Sigmoid colon (tissue), 7 donors: ENCODE measurements around the gene CDH23. TPM values are rescaled to one million over a fixed set of nuclear protein-coding genes. Genes with fewer than 3 reads are reported as not detected.

Experiments
- DNase-seq: peaks from one replicate; pipeline ENCODE4 v3.0.0-alpha.2; 2019
- H3K27ac ChIP-seq, 4 donors: fragments of 200-600 bp; sonication (generic); one replicate each; pipeline ENCODE4 v1.5.1; 2016 to 2019; ENCODE audit warnings: mild to moderate bottlenecking in 1 of 4
- H3K27me3 ChIP-seq, 3 donors: fragments of 200-600 bp; sonication (generic); one replicate each; pipeline ENCODE4 v1.5.1; 2019; ENCODE audit warnings: mild to moderate bottlenecking in 1 of 3
- H3K36me3 ChIP-seq, 4 donors: fragments of 200-600 bp; sonication (generic); one replicate each; pipeline ENCODE4 v1.5.1; 2016 to 2019
- H3K4me1 ChIP-seq, 4 donors: fragments of 200-600 bp; sonication (generic); one replicate each; pipeline ENCODE4 v1.5.1; 2017 to 2019
- H3K4me3 ChIP-seq, 4 donors: fragments of 200-600 bp; sonication (generic); one replicate each; pipeline ENCODE4 v1.5.1; 2017 to 2019; ENCODE audit warnings: mild to moderate bottlenecking in 2 of 4, moderate library complexity in 1 of 4
- H3K9me3 ChIP-seq, 4 donors: fragments of 200-600 bp in 3 of 4; sonication (generic) in 3 of 4; one replicate each; pipeline versions ENCODE4 v1.5.1 to v1.6.1; 2013 to 2019
- EP300 ChIP-seq, 4 donors: sonication (generic); formaldehyde crosslinking; IDR thresholded peaks; one replicate each; pipeline ENCODE4 v1.6.1; 2017; ENCODE audit warnings: antibody characterized with exemption in 4 of 4
- POLR2A ChIP-seq, 2 donors: fragments of 450-650 bp; IDR thresholded peaks; one replicate each; pipeline ENCODE4 v1.6.1; 2016; ENCODE audit warnings: antibody characterized with exemption in 2 of 2, mild to moderate bottlenecking in 2 of 2, moderate library complexity in 2 of 2
- POLR2AphosphoS5 ChIP-seq, 4 donors: sonication (generic); formaldehyde crosslinking; IDR thresholded peaks; one replicate each; pipeline ENCODE4 v1.6.1; 2017; ENCODE audit warnings: antibody characterized with exemption in 4 of 4
- WGBS, 2 donors: extraction: QIAGEN DNeasy Blood & Tissue Kit; methylation state at CpG; one replicate each; pipeline ENCODE4 v1.1.7; 2013; 5-methylcytosine and 5-hydroxymethylcytosine counted together
- intact Hi-C: fragments of 100-400 bp; cut with DNase I; formaldehyde crosslinking; loops from one replicate; pipeline ENCODE4 v1.15.1; 2023
- polyA plus RNA-seq, 3 donors: library from polyadenylated mRNA; stranded (reverse); fragments of 200-250 nt; gene quantifications; one replicate each; pipeline ENCODE4 v1.2.3, GENCODE V29; 2013
- total RNA-seq, 4 donors: library from RNA; depleted of rRNA; stranded (reverse); fragments of >200 nt; gene quantifications; one replicate each; pipeline ENCODE4 v1.1.0, GENCODE V29; 2016
- TF ChIP-seq, protein P1 (sequence below), 4 experiments: fragments of 450-650 bp in 3 of 4; fragments of 200-600 bp in 1 of 4; IDR thresholded peaks; one replicate each; pipeline ENCODE4 v1.5.1; 2016 to 2019; ENCODE audit warnings: antibody characterized with exemption in 4 of 4, mild to moderate bottlenecking in 3 of 4, moderate library complexity in 2 of 4
- donor health status: healthy with polysubstance abuse.
- donor health status: Bipolar disorder and iron deficiency.
- donor health status: healthy.

CDH23 gene
- total and polyA plus RNA-seq, 7 donors: 1.5 to 7.2 (median 3.0) TPM

DNA sequence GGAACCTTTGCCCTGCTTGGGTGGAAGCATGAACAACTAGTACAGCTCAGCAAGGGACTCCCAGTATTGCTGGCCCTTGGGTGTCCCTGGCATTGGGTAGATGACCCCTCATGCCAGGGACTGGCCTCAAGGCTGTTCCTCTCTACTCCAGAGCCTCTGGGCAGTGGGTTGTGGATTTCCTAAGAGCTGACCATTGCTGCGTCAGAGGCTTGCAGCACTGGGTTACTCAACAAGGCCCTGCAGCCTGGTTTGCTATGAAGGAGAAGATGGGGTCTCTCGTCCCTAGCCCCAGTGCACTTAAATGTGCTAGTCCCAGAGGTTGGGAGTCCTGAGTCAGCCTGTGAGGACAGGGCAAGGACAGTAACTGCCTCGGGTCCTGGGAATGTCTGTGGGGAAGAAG is 374.1 kb downstream of the CDH23 start:
- H3K36me3 ChIP-seq: no peaks in the 10 kb centered on the region
- peak; percentile 83 for DNase-seq
- intact Hi-C loops: loop anchor here (5.0 to 10.0 kb wide), 2 partner anchors 43 to 176 kb away; no protein-coding TSS in a partner anchor
- peaks cover 0 to 87% (median 77%) of the 10 kb centered on the region in 4 donors for H3K4me1 ChIP-seq
- peak overlapping the region in 2 of 4 donors; percentile 67 to 87 for H3K4me3 ChIP-seq
- WGBS, 2 donors: 80 to 84% methylated on average over 3 of the region's 3 CpGs
- peak overlapping the region; percentile 89 to 98 (median 92) for H3K27ac ChIP-seq
- H3K27me3 ChIP-seq: no peaks in the 10 kb centered on the region
- TF ChIP-seq POLR2AphosphoS5 (IDR thresholded peaks at IDR 0.05): peak in 2 of 4 donors; percentile 50
- TF ChIP-seq, protein P1, sequence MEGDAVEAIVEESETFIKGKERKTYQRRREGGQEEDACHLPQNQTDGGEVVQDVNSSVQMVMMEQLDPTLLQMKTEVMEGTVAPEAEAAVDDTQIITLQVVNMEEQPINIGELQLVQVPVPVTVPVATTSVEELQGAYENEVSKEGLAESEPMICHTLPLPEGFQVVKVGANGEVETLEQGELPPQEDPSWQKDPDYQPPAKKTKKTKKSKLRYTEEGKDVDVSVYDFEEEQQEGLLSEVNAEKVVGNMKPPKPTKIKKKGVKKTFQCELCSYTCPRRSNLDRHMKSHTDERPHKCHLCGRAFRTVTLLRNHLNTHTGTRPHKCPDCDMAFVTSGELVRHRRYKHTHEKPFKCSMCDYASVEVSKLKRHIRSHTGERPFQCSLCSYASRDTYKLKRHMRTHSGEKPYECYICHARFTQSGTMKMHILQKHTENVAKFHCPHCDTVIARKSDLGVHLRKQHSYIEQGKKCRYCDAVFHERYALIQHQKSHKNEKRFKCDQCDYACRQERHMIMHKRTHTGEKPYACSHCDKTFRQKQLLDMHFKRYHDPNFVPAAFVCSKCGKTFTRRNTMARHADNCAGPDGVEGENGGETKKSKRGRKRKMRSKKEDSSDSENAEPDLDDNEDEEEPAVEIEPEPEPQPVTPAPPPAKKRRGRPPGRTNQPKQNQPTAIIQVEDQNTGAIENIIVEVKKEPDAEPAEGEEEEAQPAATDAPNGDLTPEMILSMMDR (IDR thresholded peaks at IDR 0.05): no peak
- H3K9me3 ChIP-seq: no peaks in the 10 kb centered on the region

DNA sequence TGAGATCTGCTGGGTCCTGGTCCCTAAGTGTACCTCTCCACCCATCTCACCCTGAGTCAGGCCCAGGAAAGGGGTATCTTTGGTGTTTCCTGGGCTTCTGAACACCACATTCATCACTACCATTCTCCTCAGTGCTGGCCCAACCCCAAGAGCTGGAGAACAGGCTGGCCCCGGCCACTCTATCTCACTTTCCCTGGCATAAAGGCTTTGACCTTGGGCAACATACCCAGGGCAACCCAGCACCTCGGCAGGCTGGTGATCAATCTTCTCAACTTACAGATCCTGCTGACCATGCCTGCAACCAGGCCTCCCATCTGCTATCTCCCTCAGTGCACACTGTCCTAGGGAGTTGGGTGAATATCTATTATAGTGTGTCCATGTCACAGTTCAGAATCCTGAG is 374.5 kb downstream of the CDH23 start:
- Histone ChIP-seq H3K27ac (peak overlapping the region; percentile 89 to 98 (median 92)), H3K9me3 (no peaks in the 10 kb centered on the region), H3K27me3 (no peaks in the 10 kb centered on the region), H3K36me3 (no peaks in the 10 kb centered on the region), H3K4me3 (peak overlapping the region in 3 of 4 donors; percentile 67 to 87 (median 68)), H3K4me1 (peaks cover 0 to 83% (median 73%) of the 10 kb centered on the region in 4 donors)
- no peak for DNase-seq
- 59 to 62% methylated on average over 2 of the region's 2 CpGs for WGBS, 2 donors
- TF ChIP-seq, protein P1 (IDR thresholded peaks at IDR 0.05): no peak
- no peak for TF ChIP-seq POLR2A (IDR thresholded peaks at IDR 0.05)
- no peak for TF ChIP-seq EP300 (IDR thresholded peaks at IDR 0.05)
- no peak for TF ChIP-seq POLR2AphosphoS5 (IDR thresholded peaks at IDR 0.05)
- intact Hi-C loops: loop anchor here (5.0 to 10.0 kb wide), 2 partner anchors 44 to 176 kb away; no protein-coding TSS in a partner anchor

DNA sequence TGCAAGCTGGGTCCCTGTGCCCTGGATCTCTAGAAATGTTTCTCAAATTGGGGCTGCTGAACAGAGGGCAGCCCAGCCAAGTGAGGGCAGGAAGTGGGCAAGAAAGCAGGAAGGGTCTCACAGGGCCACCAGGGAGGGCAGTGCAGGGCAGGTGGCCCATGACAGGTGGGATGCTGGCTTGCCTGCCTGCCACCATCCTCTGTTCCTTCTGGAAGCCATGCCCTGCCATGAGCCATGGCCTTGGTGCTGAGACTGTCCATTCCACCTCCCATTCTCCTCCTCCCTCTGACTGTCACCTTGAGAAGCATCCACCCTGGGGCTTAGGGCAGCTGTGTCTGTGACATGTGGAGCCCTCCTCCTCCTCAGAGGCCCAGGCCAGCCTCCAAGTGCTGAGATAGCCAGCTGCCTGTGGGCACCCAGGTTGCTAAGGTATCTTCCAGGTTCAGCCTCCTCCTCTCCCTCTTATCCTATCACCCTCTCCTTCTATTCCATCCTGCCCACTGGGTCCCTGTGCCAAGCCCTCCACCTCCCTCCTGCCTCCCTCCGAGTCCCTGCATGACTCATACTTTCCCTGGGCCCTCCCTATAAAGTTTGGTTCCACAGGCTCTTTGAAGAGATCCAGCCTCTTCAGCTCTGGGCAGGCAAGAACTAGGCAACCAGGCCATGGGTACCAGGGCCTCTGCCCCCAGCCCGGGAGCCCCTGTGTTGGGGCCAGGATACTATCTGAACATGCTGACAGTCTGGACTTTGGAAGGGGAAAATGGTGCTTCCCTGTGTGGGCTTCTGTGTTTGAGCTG is 375.3 kb downstream of the CDH23 start:
- no peaks in the 10 kb centered on the region for H3K27me3 ChIP-seq
- DNase-seq: peak; percentile 96
- H3K4me3 ChIP-seq: peak overlapping the region; percentile 67 to 87 (median 70)
- 15 to 16% methylated on average over 2 of the region's 2 CpGs for WGBS, 2 donors
- intact Hi-C loops: loop anchor here (2.0 to 10.0 kb wide), 3 partner anchors 45 to 453 kb away; partner anchors contain the start of gene SLC29A3
- H3K9me3 ChIP-seq: no peaks in the 10 kb centered on the region
- H3K4me1 ChIP-seq: peaks cover 0 to 75% (median 65%) of the 10 kb centered on the region in 4 donors
- no peaks in the 10 kb centered on the region for H3K36me3 ChIP-seq
- peak overlapping the region; percentile 89 to 98 (median 92) for H3K27ac ChIP-seq
- TF ChIP-seq POLR2AphosphoS5 (IDR thresholded peaks at IDR 0.05) (peak; percentile 88 to 91 (median 89)), EP300 (IDR thresholded peaks at IDR 0.05) (peak in 2 of 4 donors; percentile 43 to 46), POLR2A (IDR thresholded peaks at IDR 0.05) (peak; percentile 51 to 53)
- TF ChIP-seq, protein P1 (IDR thresholded peaks at IDR 0.05): no peak

DNA sequence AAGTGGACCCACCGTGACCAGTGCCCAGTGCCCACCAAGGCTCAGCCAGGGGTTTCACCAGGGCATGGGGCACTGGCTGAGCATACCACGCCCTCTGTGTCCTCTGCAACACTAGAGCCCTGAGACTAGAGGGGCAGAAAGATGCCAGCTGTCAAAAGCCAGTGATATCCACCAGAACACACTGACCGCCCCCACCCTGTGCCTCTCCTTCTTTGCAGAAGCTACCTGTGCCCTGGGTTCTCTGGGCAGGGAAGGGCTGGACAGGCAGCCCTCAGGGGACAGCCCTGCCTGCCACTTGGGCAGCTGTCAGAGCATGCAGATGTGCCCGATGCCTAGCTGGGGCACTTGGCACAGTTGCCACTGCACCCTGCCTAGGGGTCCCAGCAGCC is 376.1 kb downstream of the CDH23 start:
- Histone ChIP-seq H3K4me1 (peaks cover 0 to 67% (median 57%) of the 10 kb centered on the region in 4 donors), H3K36me3 (no peaks in the 10 kb centered on the region), H3K4me3 (peak overlapping the region; percentile 67 to 87 (median 70)), H3K9me3 (no peaks in the 10 kb centered on the region), H3K27me3 (no peaks in the 10 kb centered on the region), H3K27ac (peak overlapping the region; percentile 89 to 98 (median 92))
- DNase-seq: no peak
- TF ChIP-seq POLR2A (IDR thresholded peaks at IDR 0.05) (no peak), POLR2AphosphoS5 (IDR thresholded peaks at IDR 0.05) (no peak), EP300 (IDR thresholded peaks at IDR 0.05) (no peak)
- TF ChIP-seq, protein P1 (IDR thresholded peaks at IDR 0.05): no peak
- intact Hi-C loops: loop anchor here (1.0 to 10.0 kb wide), 4 partner anchors 46 to 454 kb away; partner anchors contain the start of gene SLC29A3
- 17 to 24% methylated on average over 4 of the region's 4 CpGs for WGBS, 2 donors
